GM19035 (cell line): ENCODE measurements around the gene CASKIN1.
A peak's percentile ranks its signal among the peaks of the same experiment; 100 is the strongest.

ENCODE experiments used
- ATAC-seq: cut with Tn5 transposase; IDR thresholded peaks from one replicate; pipeline ENCODE4 v1.9.1; 2021; ENCODE audit not compliant: unreplicated experiment

Gene CASKIN1

DNA sequence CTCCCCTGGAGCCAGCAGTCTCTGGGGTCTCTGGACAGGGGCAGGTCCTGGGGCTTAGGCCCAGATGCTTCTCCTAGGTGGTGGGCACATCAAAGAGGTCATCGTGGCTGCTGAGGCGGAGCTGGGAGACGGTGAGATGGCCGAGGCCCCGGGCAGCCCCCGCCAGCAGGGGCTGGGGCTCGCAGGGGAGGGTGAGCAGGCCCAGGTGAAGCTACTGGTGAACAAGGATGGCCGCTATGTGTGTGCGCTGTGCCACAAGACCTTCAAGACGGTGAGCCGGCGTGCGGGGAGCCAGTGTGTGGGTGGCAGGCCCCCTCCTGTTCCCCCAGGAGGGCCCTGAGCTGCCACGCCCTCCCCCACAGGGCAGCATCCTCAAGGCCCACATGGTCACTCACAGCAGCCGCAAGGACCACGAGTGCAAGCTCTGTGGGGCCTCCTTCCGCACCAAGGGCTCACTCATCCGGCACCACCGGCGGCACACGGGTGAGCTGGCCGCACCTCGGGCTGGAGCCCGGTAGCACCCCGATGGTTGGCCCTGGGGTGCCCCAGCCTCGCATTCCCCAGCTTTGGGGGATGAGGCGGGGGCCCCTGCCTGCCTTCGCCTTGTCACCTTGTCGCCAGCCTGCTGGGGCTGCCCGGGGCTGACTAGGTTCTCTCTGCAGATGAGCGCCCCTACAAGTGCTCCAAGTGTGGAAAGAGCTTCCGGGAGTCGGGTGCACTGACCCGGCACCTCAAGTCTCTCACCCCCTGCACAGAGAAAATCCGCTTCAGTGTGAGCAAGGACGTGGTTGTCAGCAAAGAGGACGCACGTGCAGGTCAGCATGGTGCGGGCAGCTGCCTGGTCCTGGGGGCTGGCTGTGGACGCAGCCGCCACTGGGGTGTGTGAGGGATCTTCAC is 35.9 kb upstream of the CASKIN1 start:
- no peak for ATAC-seq

DNA sequence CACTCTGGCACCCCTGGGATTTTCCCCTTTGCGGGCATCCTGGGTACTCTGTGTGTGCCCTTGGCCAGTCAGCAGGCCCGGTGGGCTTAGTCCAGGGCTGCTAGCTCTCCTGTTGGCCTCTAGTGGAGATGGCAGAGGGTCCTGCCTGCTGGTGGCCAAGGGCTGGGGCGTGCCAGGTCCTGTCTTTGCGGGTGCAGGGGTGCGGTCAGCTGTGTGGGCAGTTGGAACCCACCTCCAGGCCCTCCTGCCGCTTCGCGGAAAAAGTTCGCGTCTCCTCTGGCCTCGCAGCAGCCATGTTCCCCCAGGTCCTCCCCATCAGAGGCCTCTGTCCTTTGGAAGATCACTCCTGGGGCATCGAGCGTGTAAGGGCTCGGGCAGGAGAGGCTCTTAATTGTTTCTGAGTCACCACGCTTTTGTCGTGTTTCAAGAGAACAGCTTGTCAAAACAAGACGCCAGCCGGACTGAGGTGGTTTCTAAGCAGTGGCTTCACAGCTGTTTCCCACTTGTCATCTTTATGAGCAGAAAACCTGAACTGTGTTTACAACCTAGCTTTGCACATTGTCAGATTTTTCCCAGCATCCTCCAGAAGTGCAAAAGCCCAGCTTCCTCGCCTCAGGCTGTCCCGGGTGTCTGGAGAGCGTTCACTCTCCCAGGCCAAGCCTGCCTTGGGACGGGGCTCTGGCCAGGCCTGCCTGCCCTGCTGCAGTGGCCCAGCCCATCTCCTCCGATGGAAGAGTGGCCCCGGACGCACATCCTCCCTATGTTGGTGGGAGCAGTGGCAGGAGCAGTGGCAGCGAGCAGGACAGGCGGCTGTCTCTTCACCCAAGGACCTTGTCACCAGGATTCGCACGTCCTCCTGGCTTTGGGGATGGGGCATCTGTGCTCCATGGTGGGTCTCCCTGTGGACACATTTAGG is 34.9 kb upstream of the CASKIN1 start:
- no peak for ATAC-seq

DNA sequence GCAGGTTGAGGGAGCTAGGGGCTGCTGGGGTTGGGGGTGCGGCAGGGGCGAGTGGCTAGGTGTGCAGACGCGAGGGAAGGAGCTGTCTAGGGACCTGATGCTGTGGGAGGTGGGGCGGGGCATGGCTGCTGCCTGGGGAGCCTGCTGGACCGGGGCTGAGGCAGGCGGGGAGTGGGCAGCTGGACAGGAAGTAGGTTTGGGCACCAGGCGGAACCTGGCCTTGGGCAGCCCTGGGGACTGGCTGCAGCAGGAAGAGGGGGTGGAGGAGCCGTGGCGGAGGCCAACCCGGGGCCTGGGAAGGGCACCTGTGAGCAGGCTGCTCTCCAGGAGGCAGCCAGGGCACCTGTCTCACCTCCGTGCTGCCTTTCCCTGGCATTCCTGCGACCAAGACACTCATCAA is 34.0 kb upstream of the CASKIN1 start:
- ATAC-seq = no peak

DNA sequence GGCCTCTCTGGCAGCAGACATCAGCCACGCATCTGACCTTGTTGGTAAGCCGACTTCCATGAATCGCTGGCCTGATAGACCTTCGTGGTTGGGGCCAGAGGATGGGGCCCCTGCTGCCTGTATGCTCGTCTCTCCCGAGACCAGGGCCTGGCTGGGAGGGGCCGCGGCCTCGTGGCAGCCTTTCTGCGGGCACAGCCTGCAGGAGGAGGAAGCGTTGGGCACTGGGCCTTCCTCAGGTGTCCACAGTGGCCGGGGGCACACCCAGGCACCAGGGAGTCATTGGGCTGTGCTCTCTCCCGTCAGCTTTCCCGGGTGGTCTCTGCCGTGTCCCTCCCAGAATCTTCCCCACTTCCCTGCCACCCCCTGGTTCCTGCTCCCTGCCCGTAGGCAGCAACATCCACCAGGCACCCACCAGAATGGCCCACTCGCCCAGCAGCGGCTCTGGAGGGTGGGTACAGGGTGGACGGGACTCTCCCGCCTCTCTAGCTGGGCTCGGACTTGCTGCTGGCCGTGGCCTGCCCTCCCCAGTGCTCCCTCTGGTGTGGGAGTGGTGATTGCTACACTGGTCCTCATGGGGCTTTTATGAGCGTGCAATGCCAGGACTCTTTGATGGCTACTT is 33.3 kb upstream of the CASKIN1 start:
- ATAC-seq = no peak

DNA sequence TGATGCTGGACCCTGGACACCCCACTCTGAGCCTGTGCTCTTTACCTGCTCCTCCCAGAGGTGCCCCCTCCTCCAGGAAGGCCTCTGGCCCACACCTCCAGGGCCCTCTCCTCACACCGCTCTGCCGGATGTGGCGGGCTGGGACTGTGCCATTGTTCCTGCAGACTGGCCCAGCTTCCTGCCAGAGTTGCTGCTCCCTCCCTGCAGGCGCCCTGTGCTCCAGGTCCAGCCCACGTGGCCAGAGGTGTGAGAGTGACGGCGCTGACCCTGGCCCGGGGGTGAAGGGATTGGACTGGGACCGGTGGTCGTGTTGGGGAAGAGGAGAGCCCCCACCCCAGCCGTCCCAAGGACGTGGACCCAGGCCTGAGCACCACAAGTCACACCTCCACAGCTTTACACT is 32.7 kb upstream of the CASKIN1 start:
- no peak for ATAC-seq

DNA sequence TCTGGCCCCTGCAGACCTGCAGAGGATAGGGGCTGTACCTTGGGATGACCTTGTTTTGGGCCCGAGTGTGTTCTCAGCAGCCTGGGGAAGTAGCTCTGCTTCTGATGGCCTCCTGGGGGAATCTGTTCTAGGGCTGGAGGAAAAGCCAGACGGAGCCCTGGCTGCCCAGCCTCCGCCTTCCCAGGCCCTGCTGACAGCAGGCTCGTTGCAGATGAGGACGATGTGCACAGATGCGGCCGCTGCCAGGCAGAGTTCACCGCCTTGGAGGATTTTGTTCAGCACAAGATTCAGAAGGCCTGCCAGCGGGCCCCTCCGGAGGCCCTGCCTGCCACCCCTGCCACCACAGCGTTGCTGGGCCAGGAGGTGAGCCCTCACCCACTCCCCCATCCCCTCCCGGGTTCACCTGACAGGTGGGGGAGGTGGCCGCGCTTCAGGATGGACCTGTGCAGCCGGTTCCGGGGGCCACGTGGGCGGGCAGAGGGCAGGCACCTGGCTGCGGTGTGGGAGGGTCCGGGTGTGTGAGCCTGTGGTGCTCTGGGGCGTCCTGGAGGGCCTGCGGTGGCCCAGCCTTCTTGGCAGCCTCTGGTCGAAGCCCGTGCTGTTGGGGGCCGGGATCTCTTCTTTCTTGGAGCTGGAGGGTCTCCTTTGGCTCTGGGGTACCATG is 31.9 kb upstream of the CASKIN1 start:
- ATAC-seq = no peak

DNA sequence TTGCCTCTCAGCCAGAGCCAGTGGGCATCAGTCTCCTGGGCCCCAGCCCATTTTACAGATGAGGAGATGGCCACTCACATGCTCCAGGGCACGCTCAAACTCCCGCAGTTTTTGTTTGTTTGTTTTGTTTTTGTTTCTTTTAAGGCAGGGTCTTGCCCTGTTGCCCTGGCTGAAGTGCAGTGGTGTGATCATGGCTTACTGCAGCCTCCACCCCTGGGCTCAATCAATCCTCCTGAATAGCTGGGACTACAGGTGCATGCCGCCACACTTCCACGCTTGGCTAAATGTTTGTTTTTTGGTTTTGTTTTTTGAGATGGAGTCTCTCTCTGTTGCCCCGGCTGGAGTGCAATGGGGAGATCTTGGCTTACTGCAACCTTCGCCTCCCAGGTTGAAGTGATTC is 30.5 kb upstream of the CASKIN1 start:
- no peak for ATAC-seq

DNA sequence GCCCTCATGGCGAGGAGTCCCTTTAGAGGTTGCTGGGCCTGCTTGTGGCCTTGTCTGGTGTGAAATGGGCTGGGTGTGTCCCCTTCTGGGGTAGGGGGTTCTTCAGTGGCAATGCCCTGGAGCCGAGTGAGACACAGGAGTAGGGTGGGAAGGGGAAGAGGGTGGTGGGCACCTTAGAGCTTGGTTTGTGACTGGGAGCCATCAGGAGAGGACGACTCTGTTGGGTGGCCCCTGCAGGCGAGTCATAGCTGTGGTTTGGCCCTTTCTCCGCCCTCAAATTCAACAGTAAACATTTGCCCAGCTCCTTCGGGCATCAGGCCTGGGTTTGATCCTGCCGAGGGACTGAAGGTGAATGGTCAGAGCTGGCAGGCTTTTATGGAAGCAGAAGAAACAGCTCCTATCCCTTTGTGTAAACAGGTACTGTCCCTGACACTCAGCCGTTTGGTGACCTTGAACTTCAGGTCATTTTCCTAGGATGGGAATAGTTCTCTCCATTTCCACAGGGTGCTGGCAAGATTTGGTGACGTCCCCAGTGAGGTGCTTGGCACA is 29.9 kb upstream of the CASKIN1 start:
- ATAC-seq = no peak

DNA sequence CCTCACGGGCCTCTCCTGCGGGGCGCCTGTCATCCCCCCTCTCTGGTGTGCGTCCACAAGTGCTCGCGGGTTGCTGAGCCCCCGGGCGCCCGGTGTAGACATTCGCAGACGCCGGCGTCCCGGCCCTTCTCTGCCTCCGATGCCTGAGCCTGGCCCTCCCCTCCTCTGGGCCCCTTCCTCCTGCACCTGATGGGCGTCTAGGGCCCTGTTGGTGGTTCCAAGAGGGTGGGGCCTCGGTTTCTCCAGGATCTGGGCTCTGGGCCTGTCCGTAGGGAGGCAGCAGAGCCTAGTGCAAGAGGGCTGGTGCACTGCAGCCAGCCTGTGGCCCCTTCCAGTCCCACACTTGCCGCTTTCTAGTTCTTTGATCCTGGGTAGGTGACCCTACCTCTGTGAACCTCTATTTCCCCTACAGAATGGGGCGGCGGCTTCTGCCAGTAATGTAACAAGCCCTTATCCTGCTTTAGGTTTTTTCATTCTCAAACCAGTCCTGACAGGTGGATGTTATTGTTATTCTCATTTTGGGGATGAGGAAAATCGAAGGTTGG is 27.6 kb upstream of the CASKIN1 start:
- peak; percentile 16 for ATAC-seq

DNA sequence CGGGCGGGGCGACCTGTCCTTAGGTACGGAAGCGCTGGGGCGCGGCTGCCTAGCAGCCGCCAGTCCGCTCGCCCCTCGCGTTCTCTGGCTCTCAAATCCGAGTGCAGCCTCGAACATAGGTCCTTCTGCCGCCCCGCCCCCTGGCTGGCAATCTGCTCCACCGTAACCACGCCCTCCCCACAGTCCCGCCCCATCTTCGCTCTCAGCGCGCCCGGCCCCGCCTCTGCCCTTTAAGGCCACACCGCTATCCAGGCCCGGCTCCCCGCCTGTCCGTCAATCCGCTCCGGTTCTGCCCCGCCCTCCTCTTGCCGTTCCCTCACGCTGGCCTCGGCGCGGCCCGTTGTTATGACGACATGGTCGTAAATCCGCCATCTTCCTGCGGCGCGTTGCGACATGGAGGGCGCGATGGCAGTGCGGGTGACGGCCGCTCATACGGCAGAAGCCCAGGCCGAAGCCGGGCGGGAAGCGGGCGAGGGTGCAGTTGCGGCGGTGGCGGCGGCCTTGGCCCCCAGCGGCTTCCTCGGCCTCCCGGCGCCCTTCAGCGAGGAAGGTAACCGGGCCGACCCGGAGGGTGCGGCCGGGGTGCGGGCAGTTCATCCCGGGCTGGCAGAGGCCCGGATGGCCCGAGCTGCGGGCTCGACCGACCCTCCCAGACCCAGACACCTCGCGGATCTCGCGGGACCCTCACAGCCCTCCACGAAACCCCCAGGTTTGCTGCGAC is 27.0 kb upstream of the CASKIN1 start, which contains the start of gene E4F1:
TSS of gene E4F1 (plus strand) at position 371 of the 721 bp plus-strand sequence. CDS start at position 394, 23 bp downstream.
- ATAC-seq = peak; percentile 93

DNA sequence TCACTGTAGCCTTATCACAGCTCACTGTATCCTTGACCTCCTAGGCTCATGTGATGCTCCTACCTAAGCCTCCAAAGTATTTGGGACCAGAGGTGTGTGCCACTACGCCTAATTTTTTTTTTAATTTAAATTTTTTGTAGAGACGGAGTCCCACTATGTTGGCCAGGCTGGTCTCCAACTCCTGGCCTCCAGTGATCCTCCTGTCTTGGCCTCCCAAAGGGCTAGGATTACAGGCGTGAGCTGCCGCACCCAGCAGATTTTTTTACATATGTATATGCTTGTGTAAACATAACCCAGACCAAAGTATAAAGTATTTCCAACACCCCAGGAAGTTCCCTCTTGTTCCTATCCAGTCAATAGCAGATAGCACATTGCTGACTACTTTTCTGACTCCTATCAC is 19.9 kb upstream of the CASKIN1 start:
- no peak for ATAC-seq

DNA sequence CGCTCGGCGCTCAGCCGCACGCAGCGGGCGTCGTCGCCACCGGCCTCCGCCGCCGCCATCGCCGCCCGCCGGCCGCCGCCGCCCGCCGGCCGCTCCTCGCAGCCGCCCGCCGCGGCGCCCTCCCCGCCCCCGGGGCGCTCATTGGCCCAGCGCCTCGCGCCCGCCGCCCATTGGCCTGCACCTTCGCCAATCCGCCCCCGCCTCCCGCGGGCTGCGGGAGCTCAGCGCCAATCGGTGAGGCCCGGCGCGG is 18.2 kb upstream of the CASKIN1 start, which contains the start of gene PGP:
TSS of gene PGP (minus strand) at position 122 of the 250 bp plus-strand sequence. CDS start at position 59, 63 bp downstream.
- peak; percentile 83 for ATAC-seq

DNA sequence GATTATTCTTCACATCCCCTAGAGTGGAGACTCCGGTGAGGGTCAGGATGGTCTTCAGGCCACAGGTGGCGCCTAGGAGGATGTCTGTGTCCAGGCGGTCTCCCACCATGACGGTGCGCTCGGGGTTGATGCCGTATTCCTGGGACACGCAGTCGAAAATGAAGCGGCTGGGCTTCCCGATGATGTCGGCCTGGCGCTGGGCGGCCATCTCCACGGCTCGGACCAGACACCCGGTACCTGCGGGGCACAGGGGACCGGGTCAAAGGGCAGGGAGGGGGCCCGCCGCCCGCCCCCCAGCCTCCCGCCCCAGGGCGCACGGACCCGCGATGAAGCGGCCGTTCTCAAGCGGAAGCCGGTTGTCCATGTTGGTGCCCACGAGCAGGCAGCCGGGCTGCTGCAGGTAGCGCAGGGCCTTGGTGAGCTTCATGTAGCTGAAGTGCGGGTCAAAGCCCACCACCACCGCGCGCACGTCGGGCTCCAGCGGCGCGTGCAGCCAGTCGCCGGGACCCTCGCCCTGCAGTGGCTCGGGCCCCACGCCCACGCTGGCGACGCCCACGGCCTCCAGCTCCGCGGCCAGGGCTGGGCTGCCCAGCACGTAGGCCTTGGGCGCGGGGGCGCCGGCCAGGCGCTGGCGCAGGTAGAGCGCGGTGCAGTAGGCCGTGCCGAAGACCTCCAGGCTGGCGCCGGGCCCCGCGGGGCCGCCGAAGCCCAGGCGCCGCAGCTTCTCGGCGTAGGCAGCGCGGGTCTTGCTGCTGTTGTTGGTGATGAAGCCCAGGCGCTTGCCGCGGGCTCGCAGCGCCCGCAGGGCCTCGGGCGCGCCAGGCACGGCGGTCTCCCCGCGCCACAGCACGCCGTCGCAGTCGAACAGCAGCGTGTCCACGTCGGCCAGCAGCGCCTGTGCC is 17.7 kb upstream of the CASKIN1 start:
- ATAC-seq = peak; percentile 8

DNA sequence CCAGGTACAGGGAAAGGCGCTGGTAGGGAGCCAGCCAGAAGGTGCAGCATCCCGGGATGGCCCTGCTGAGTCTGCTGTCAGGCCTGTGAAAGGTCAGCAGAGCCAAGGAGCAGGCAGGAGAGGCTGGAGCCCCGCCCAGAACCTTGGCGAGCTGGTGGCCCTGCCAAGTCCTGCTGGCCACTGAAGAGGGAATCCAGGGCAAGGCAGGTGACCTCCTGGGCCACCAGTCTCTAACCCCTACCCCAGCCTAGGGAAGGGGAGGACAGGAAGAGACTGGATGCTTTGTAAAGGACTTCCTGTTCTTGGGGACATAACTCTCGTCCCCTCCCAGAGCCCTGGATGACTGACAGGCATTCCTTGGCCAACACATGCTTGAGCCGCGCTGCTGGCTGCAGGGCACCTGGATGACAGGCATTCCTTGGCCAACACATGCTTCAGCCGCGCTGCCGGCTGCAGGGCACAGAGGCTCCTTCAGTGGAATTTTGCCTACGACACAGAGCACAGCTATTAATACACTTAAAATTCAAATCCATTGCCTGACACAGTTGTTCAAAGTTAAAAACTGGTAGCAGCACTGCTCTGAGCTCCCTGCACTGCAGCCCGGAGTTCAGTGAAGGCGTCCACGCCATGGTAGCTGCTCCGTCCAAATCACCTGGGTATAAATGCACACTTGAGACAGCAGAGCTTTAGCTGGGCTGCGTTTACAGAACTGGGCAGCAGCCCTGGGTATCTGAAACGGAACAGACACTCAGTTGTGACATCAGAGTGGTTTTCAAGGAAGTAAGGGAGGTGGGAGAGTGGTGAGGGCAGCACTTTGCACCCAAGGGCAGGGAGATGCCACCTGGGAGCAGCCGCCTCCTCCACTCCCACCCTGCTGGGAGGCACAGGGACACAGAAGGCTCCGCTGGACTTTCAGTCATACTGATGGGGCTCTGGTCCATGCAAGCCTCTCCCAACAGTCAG is 16.2 kb upstream of the CASKIN1 start:
- no peak for ATAC-seq

DNA sequence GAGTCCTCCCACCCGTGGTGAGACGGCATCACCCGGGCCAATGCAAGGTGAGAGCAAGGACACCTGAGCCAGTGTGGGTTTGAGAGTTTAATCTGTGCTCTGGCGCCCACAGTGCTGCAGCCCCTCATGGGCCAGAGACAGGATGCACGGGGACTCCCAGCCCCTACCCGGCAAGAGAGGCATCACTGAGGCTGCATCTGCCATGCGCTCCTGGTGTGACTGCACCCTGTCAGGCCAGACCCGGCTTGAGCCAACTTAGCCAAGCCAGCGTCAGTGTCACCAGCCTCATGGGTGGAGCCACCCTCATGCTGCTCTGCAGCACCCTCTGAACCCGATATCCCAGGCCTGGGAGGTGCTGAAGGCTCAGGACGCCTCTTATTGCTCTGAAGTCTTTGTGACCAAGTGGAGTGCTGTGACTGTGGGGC is 15.5 kb upstream of the CASKIN1 start:
- ATAC-seq = no peak

DNA sequence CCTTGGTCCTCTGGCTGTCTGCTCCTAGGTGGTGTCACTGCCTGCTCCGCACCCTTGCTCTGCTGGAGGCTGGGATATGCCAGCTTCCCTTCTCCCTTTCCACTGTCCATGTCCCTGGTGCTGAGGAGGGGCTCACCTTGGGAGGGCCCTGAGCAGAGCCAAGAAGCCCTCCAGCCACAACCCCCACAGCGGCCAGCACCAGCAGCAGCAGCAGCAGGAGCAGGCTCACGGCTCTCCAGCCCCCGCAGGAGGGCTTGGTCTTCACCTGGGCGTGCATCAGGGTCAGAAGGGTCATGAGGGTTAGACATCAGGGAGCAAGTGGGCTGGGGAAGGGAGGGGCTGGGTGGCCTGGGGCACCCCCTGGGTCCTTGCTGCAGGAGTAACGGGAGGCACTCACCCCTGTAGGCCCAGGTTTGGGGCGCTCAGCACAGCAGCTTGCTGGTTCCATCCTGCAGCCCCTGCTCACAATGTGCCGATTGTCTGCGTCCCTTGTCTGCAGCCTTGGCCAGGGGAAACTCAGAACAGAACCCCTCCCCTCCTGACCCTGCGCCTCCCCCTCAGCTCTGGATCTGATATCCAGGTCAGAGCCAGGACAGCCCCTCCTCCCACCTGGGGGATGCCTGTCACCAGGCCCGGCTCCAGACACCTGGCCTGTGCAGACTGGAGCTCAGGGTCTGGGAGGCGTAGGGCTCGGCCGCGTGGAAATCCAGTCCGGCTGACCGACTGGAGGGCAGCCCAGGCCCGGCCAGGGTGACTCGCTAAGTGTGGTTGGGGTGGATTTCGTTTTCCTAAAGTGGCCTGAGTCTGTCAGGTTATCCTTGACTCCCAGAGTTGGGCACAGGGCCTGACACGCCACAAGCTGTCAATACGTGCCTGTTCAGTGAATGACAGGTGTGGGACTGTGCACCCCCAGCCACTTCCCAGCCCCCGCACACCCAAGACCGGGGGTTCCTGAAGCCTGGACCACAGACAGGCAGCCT is 14.3 kb upstream of the CASKIN1 start, which contains the start of gene BRICD5:
TSS of gene BRICD5 (minus strand) at position 478 of the 980 bp plus-strand sequence. CDS start at position 448, 30 bp downstream.
- no peak for ATAC-seq
